K562 treated with DMSO at 1 percent for 48 hours (cell line): Measurements from ENCODE around the gene LIG4. TPM values are rescaled to one million over a fixed set of nuclear protein-coding genes. Genes with fewer than 3 reads are reported as not detected.

Experiments used
- total RNA-seq: library from RNA; unstranded; fragments of 300-600 nt; gene quantifications from 2 replicates; pipeline ENCODE4 v1.2.3, GENCODE V29; 2022; ENCODE audit warnings: low replicate concordance; ENCODE audit errors: extremely low read depth

The LIG4 gene
- not detected in 2 replicates for total RNA-seq

DNA sequence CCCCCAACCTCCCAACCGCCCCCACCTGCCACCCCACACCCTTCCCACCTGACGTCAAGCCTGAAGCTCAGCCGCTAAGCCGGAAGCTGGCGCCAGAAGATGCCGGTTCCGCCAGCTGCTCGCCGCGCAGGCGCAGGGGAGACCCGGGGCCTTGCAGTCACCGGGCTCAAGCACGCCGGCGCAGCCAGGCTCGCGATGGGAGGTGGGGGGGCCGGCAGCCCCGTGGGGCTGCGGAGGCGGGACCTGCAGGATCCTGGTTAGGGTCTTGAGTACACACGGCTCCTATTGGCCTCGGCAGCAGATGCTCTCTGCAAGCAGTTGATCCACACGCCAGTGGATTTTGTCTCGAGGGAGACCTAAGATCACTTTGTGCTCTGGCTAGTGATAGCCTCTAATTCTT, at the start of gene LIG4:
TSS of gene LIG4 (minus strand) at position 101 of the 400 bp plus-strand sequence. CDS start 4,268 bp downstream, outside the sequence.

DNA sequence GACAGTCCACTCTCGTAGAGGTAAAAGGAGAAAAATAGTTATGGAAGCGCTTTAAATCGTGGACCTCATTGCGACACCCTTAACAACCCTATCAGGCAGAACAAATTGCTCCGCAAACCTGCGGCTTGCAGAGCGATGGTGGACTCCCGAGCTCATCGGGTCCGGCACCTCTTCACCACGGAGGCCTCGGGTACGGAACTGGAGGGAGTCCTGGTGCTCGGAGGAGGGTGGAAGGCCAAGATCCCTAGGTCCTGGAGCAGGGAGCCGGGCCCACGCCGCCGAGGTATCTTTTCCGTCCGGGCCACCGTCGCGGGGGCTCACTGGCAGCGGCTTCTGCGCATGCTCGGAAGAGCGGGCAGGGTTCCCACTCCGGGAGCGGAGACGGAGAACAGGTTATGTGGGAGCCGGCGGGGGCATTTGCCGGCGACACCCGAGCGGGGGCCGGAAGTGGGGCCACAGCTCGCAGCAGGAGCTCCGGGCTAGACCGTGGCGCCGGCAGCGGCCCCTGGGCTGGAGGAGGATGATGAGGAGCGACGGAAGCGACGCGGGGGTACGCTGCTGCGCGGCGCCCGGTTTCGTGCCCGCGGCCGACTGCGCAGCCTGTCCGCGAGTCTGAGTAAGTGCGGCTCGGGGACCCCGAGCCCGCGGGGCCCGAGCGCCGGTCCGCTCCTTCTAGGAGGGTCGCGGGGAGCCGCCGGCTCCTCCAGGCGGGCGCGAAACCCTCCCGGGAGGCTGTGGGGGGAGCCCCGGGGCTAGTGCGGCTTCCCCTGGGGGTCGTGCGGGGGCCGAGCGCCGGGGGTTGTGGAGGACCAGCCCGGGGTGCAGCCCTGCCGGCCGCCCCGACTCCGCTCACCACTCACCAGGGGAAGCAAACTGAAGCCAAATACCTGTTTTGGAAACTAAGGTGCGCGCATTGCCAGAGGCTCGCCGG, 3.0 kb upstream of the LIG4 start, which contains the start of gene ABHD13:
TSS of gene ABHD13 (plus strand) at position 349 of the 931 bp plus-strand sequence. CDS start 10,827 bp downstream, outside the sequence.

Other genes starting within 250 kb of the LIG4 start
- not detected in 2 replicates for gene ABHD13, start 2.9 kb upstream of the LIG4 start, total RNA-seq
- not detected in 2 replicates for gene TNFSF13B, start 54.2 kb upstream of the LIG4 start, total RNA-seq